H1 (cell line): Measurements from ENCODE around the gene TAL2. TPM values are rescaled to one million over a fixed set of nuclear protein-coding genes. Genes with fewer than 3 reads are reported as not detected.

Experiments used
- ATF3 ChIP-seq: IDR thresholded peaks from 2 replicates; pipeline ENCODE4 v1.6.1; 2011; ENCODE audit warnings: low read depth, mild to moderate bottlenecking, low read length; ENCODE audit not compliant: insufficient read depth
- CTCF ChIP-seq, 3 experiments: IDR thresholded peaks; 1 replicate in 2 of 3; 2 replicates in 1 of 3; pipeline versions ENCODE4 v1.5.1 to v1.6.1; 2011; ENCODE audit warnings: low read length in 3 of 3, mild to moderate bottlenecking in 3 of 3, inconsistent platforms in 2 of 3, low read depth in 1 of 3, moderate library complexity in 1 of 3; ENCODE audit not compliant: insufficient read depth in 1 of 3; ENCODE audit errors: control extremely low read depth in 1 of 3
- GTF2F1 ChIP-seq: IDR thresholded peaks from 2 replicates; pipeline ENCODE4 v1.6.1; 2012; ENCODE audit warnings: low read depth, low read length, improper control_type of control experiment, borderline replicate concordance
- HDAC2 ChIP-seq, 2 experiments: fragments of 300-600 bp in 1 of 2; sonication (generic) in 1 of 2; IDR thresholded peaks; 2 replicates each; pipeline ENCODE4 v1.6.1; 2011 to 2012; ENCODE audit warnings: low read depth in 2 of 2, low read length in 2 of 2, mild to moderate bottlenecking in 2 of 2, moderate library complexity in 2 of 2, borderline replicate concordance in 1 of 2, inconsistent platforms in 1 of 2
- NRF1 ChIP-seq: IDR thresholded peaks from 2 replicates; pipeline ENCODE4 v1.6.1; 2011; ENCODE audit warnings: mild to moderate bottlenecking, low read depth, low read length, improper control_type of control experiment
- POU5F1 ChIP-seq: IDR thresholded peaks from 2 replicates; pipeline ENCODE4 v1.6.1; 2011; ENCODE audit warnings: low read depth, mild to moderate bottlenecking, low read length, moderate library complexity
- RXRA ChIP-seq: IDR thresholded peaks from 2 replicates; pipeline ENCODE4 v1.6.1; 2011; ENCODE audit warnings: low read depth, mild to moderate bottlenecking, low read length, moderate library complexity; ENCODE audit not compliant: insufficient read depth
- SIRT6 ChIP-seq: IDR thresholded peaks from one replicate; pipeline ENCODE4 v1.7.1; 2012; ENCODE audit warnings: low read length, inconsistent platforms
- SP1 ChIP-seq: IDR thresholded peaks from 2 replicates; pipeline ENCODE4 v1.6.1; 2011; ENCODE audit warnings: low read depth, low read length
- SUZ12 ChIP-seq: fragments of 200-600 bp; sonication (generic); IDR thresholded peaks from 2 replicates; pipeline ENCODE4 v1.6.1; 2012; ENCODE audit warnings: mild to moderate bottlenecking, inconsistent platforms, low read length, moderate library complexity, mixed read lengths
- TAF7 ChIP-seq: optimal IDR thresholded peaks from 2 replicates; pipeline ENCODE3; 2011; ENCODE audit warnings: low read depth, mild to moderate bottlenecking, inconsistent platforms, low read length, moderate library complexity, borderline replicate concordance
- TEAD4 ChIP-seq: IDR thresholded peaks from 2 replicates; pipeline ENCODE4 v1.6.1; 2012; ENCODE audit warnings: low read depth, low read length, inconsistent platforms, mixed read lengths
- polyA plus RNA-seq, 7 experiments: library from polyadenylated mRNA; depleted of rRNA in 3 of 7; stranded (reverse) in 5 of 7; unstranded in 2 of 7; fragments of >200 nt in 5 of 7; fragments of 200-250 nt in 2 of 7; gene quantifications; 1 replicate in 5 of 7; 2 replicates in 1 of 7; 4 replicates in 1 of 7; pipeline versions ENCODE4 v1.2.1 to v1.2.3, GENCODE V29; 2011 to 2013; ENCODE audit warnings: missing spikeins in 2 of 7, mixed read lengths in 2 of 7
- total RNA-seq: library from RNA; stranded (reverse); fragmentation: NEBNext Ultra II Directional; extraction: Animal tissue kit (Norgen Biotek cat#: 25700); gene quantifications from 2 replicates; pipeline ENCODE4 v1.2.1, GENCODE V29; 2021

The TAL2 gene
- total and polyA plus RNA-seq, 2 of the 8 experiments (the other 6 are each of a cell fraction or from before 2014, with no cell fraction given): 0.65 to 0.82 TPM

GRCh38 chr9:105632807-105633206 is 29.4 kb upstream of the TAL2 start (continued):
- TF ChIP-seq HDAC2 (IDR thresholded peaks at IDR 0.05; ENCODE audit: borderline replicate concordance in 1 of 2, low read depth in 2 of 2, low read length in 2 of 2): no peak
- TF ChIP-seq SUZ12: no peak
- TF ChIP-seq NRF1: no peak
- TF ChIP-seq POU5F1: no peak
- no peak for TF ChIP-seq TEAD4
- no peak for TF ChIP-seq RXRA
- TF ChIP-seq TAF7: no peak
- no peak for TF ChIP-seq SP1
- TF ChIP-seq CTCF (IDR thresholded peaks at IDR 0.05; ENCODE audit: control extremely low read depth in 1 of 3, insufficient read depth in 1 of 3, low read depth in 1 of 3, low read length in 3 of 3): no peak
- TF ChIP-seq GTF2F1: no peak
- no peak for TF ChIP-seq ATF3
- no peak for TF ChIP-seq SIRT6
